Astrocyte of the spinal cord (primary cell): ENCODE data around the gene PNPLA2.
A peak's percentile ranks its signal among the peaks of the same experiment; 100 is the strongest.

Experiments
- DNase-seq: peaks from one replicate; pipeline ENCODE4 v3.0.0; 2011; ENCODE audit warnings: low read depth, low spot score
- H3K4me3 ChIP-seq: 2 replicates; pipeline ENCODE4 v1.5.1; 2011; ENCODE audit warnings: low read depth, mild to moderate bottlenecking, low read length, moderate library complexity
- in situ Hi-C: cut with HindIII; loops from 2 replicates; pipeline ENCODE4 v1.10.0; 2017; ENCODE audit warnings: low sequenced_read_pairs
- TF ChIP-seq, protein P1 (sequence below): IDR thresholded peaks from 2 replicates; pipeline ENCODE4 v1.5.1; 2012; ENCODE audit warnings: low read depth, mild to moderate bottlenecking, low read length, inconsistent platforms

PNPLA2 gene

DNA sequence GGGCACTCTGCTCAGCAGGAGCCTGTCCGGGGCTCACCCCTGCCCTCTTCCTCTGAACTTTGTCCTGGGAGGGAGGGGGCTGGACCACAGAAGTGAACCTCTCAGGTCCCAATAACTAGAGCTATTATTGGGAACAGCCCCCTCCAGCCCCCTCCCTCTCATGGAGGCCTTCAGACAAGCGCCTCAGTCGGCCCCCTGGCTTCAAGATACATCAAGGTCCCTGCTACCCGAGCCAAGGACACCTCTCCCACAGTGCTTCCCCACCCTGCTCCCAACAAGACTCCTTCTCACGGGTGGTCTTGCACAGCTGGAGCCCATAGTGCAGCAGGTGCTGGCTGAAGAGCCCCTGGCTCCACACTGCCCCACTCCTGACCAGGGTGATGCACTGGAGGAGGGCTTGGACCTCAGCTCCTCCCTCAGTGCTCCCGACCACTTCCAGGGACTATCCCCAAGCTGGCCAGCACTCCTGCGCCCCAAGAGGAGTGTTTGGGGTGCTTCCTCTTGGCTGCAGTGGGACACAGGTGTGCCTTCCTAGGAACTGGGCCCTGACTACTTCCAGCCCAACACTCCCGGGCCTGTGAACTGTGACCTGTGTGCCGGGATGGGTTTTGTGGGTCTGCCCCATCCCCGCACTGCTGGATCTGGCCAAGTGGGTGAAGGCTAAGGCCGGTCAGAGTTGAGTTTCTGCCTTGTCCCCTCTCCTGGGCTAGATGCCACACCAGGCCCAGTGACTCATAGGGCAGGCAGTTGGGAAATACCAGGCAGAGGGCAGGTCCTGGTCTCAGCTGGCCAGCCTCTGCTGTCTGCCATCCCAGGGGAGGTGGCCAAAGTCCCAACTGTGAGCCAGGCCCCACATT is 2.2 kb downstream of the PNPLA2 start:
- TF ChIP-seq, protein P1, sequence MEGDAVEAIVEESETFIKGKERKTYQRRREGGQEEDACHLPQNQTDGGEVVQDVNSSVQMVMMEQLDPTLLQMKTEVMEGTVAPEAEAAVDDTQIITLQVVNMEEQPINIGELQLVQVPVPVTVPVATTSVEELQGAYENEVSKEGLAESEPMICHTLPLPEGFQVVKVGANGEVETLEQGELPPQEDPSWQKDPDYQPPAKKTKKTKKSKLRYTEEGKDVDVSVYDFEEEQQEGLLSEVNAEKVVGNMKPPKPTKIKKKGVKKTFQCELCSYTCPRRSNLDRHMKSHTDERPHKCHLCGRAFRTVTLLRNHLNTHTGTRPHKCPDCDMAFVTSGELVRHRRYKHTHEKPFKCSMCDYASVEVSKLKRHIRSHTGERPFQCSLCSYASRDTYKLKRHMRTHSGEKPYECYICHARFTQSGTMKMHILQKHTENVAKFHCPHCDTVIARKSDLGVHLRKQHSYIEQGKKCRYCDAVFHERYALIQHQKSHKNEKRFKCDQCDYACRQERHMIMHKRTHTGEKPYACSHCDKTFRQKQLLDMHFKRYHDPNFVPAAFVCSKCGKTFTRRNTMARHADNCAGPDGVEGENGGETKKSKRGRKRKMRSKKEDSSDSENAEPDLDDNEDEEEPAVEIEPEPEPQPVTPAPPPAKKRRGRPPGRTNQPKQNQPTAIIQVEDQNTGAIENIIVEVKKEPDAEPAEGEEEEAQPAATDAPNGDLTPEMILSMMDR: no peak
- H3K4me3 ChIP-seq: peak overlapping the region; percentile 62
- in situ Hi-C loops: no loop called here
- DNase-seq: no peak

DNA sequence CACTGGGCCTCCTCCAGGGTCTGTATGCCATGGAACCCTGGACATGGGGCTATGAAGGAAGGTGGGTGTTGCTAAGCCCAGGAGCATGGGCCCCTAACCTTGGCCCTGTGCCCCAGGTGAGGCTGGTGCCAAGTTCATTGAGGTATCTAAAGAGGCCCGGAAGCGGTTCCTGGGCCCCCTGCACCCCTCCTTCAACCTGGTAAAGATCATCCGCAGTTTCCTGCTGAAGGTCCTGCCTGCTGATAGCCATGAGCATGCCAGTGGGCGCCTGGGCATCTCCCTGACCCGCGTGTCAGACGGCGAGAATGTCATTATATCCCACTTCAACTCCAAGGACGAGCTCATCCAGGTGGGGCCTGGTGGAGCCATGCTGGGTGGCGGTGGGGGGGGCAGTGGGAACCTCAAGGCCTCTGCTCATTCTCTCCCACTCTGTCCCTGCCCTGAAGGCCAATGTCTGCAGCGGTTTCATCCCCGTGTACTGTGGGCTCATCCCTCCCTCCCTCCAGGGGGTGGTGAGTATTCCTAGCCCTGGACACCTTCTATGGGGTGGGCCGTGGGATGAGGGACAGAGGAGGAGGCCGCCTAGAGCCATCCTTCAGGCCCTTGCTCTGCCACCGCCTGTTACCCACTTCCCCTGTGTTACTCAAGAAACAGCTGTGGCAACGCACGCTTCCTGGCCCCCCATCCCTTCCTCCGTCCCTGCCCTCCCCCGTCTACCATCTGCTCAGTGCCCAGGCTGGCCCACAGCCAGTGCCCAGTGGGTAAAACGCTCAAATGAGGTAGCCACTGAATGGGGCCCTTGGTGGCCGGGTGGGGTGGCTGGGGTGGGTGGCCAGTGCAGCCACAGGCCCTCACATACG is 3.0 kb downstream of the PNPLA2 start:
- DNase-seq: no peak
- no peak overlapping the region for H3K4me3 ChIP-seq
- TF ChIP-seq, protein P1: no peak
- in situ Hi-C loops: no loop called here

DNA sequence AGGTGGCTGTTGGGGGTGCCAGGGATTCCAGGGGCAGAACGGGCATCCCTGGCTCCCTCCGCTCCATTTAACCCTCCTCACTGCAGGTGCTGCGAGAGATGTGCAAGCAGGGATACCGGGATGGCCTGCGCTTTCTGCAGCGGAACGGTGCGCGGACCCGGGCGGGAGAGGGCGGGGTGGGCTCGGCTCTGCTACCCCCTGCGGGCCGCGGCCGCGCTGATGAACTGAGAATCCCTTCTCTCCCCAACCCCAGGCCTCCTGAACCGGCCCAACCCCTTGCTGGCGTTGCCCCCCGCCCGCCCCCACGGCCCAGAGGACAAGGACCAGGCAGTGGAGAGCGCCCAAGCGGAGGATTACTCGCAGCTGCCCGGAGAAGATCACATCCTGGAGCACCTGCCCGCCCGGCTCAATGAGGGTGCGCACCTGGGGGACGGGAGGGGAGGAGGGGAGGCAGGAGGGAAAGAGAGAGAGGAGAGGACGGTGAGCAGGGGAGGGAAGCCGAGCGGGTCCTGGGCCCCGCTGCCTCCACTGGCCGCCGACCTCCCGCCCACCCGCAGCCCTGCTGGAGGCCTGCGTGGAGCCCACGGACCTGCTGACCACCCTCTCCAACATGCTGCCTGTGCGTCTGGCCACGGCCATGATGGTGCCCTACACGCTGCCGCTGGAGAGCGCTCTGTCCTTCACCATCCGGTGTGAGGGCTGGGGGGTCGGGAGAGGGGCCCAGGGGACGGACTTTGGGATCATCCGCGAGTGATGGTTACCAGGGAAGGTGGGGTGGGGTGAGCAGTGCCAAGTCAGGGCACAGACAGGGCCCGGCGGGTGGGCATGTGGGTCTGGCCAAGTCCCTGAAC is 5.0 kb downstream of the PNPLA2 start:
- in situ Hi-C loops: no loop called here
- TF ChIP-seq, protein P1: no peak
- DNase-seq: no peak
- no peak overlapping the region for H3K4me3 ChIP-seq

DNA sequence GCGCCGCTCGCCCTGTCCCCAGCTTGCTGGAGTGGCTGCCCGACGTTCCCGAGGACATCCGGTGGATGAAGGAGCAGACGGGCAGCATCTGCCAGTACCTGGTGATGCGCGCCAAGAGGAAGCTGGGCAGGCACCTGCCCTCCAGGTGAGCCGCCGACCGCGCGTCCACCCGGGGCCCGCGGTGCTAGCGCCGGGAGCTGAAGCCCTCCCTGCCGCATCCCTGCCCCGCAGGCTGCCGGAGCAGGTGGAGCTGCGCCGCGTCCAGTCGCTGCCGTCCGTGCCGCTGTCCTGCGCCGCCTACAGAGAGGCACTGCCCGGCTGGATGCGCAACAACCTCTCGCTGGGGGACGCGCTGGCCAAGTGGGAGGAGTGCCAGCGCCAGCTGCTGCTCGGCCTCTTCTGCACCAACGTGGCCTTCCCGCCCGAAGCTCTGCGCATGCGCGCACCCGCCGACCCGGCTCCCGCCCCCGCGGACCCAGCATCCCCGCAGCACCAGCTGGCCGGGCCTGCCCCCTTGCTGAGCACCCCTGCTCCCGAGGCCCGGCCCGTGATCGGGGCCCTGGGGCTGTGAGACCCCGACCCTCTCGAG is 5.7 kb downstream of the PNPLA2 start:
- H3K4me3 ChIP-seq: no peak overlapping the region
- DNase-seq: no peak
- in situ Hi-C loops: no loop called here
- TF ChIP-seq, protein P1: no peak

- no peak overlapping the region for H3K4me3 ChIP-seq
- in situ Hi-C loops: no loop called here
- DNase-seq: no peak
- TF ChIP-seq, protein P1: no peak
These were observed 6.2 kb downstream of the PNPLA2 start for GRCh38 chr11:824942-825341.
